LoVo (cell line): Measurements from ENCODE around the gene PRKN.

Source experiments
- DNase-seq: peaks from one replicate; pipeline ENCODE4 v3.0.0-alpha.2; 2016; ENCODE audit warnings: low spot score

PRKN gene

DNA sequence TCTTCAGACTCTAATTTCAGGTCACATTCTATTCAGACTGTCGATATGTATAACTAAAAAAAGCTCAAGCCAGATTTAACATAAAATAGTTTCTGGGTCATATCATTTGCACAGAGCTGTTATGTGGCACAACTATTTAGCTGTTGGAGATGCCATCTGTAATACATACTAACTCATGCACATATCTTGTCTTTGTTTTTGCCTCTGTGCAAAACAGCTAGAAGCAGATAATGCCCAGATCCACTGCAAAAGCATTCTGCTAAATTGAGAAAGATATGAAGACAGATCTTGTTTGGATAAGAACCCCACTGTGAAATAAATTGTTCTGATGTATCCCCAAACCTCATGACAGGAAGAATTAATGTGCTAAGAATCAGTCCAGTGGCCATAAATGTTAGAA lies 930.9 kb downstream of the PRKN start:
- no peak for DNase-seq

DNA sequence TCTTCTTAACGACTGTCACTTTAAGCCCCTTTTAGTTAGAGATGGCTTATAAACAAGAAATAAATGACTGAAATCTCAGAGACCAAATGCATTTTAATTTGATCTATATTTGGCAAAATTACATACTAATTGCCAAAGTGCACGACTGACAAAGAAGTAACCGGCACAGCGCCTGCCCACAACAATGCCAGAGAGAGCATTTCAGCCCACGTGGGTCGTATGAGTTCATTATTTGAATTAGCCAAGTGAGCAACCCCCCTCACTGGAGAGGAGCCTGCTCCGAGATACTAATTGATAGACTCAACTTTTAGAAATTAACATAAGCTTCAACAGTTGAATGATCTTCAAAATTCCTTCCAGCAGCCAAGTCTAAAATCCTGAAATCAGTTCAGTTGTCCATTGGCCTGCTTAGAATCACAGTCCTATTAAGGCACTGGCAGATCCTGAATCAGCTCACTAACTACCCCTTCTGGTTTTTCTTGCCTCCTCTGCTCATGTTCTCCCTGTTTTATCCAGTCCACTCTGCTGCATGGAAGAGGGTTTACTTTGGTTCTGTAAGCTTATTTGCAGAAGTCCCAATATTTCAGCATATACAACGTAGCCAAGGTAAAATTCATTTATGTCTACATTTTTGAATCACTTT lies 934.6 kb downstream of the PRKN start:
- no peak for DNase-seq

DNA sequence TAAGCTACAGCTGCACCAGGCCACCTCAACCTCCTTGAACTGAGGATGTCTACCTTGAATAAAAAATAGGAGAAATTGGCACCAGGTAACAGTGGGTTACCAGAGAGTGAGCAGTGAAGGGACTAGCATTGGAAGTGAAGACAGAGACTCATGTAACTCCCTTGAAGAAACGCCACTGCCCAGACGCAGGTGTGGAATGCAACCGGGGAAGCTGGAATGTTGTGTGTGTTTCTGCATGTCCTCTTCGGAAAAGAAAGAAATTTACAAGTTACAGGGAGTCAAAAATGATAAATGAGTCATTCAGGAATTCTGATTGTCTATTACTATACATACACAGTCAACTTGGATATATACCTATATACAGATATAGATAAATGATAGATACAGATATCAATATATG lies 939.0 kb downstream of the PRKN start:
- DNase-seq: no peak

DNA sequence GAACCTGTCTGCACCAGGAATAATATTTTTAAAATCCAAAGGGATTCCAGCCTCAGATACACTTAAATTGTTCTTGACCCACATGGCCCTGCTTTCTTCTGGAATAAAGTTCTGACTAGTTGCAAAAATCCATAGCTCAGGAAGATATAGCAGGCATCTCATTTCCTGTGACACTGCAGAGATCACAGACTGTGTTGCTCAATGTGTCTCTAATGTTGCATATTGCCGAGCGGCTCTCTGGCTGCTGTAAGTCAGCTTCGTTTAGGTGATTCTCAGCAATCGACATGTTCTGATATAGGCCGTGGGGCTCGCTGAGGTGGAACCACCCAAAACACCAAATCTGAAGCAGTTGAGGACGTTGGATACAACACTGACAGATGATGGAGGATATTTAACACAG lies 955.4 kb downstream of the PRKN start:
- DNase-seq: no peak

DNA sequence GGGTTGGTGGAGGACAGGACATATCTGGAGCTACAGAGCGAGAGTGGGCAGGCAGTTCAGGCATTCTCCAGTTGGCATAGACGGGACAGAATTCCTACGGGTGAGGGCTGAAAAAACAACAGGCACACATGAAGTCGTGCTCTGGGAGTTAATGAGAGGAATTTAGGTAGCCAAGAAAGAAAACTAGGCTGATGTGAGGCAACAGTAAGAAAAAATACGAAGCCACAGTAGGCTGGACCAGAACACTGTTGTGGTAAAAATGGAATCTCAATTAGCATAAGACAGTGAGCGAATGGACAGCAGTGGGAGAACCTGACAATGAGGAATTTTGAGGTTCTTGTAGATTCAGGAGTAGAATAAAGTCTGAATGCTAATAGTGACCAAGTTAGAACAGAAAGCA lies 965.6 kb downstream of the PRKN start:
- no peak for DNase-seq

DNA sequence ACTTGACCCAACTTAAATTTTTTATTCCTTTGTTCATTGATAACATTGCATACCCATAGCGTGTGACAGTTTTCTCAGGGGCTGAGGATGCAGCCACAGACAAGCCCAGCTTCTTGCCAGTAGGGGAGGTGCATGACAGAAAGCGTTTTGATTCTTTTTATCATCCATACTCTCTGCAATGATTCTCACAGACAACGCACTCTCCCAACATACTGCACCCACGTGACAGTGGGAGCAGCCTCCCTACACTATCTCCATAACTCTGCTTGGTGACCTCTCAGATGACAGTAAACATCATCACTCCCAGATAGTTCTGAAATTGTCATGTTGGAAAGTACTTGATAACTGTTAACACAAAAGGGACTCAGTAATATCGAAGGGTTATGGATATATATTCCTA lies 972.5 kb downstream of the PRKN start:
- no peak for DNase-seq

DNA sequence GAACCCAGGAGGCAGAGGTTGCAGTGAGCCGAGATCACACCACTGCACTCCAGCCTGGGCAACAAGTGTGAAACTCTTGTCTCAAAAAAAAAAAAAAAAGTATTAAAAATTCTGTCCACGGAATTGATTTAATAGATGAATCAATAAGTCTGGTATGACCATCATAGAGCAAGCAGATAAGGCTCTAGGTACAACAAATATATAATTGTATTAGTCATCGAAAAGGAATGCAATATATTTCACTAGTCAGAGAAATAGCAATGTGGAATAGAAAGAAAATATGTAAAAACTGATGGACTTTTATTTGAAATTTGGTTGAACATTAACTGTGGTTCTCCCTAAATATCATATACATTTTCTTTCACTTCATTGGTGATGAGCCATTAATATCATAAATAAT lies 976.9 kb downstream of the PRKN start:
- no peak for DNase-seq

DNA sequence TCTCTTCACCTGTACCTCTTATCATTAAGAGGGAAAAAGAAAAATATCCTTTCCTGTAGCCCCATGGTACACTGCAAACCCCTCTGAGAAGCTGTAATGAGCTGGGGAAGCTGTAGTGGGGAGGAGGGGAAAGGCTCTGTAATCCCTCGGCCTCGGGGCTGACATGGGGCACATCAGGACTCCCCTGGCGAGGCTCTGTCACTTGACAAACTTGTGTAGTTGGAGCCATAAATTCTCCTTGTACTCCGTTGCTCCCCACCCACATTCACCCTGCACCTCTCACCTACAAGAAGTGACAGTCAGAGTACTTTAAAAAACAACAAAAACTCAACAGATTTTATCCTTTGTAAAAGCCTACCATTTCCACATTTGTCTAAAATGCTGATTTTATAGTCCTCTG lies 978.0 kb downstream of the PRKN start:
- no peak for DNase-seq

DNA sequence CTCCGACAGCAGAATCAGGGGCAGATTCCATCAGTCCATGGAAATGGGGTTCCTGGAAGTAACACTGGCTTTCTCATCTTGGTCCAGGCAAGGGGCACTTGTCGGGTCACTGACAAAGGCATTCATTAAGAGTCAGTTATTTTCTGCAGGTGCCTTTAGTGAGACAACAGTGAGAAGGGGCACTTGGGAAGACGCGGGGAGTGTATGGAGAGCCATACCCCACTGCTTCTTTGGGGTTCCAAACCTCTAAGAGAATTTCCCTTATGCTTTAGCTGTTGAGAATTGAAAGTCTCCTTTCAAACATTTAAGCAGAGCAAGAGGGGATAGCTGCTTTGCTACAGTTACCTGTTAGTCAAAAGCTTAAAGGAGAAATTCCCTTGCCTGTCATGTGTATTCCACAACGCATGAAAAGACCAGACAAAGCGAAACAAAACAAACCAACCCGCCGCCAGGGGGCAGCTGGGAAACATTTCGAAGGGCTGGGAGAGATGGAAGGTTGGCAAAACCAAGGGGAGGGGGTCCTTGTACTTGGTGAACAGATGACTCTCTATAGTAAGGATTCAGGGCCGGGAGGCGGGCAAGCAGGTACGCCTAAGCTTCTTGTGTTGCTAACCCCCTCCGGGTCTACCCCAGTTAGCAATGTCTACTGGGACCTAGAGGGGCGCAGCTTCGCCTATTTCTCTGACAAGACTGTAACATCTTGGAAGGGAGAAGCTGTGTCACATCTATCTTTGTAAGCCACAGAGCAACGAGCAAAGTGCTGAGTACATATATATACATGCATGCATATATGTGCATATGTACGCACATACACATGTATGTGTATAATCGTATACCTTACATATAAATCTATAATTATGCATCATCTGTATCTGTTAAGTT lies 978.8 kb downstream of the PRKN start:
- no peak for DNase-seq

DNA sequence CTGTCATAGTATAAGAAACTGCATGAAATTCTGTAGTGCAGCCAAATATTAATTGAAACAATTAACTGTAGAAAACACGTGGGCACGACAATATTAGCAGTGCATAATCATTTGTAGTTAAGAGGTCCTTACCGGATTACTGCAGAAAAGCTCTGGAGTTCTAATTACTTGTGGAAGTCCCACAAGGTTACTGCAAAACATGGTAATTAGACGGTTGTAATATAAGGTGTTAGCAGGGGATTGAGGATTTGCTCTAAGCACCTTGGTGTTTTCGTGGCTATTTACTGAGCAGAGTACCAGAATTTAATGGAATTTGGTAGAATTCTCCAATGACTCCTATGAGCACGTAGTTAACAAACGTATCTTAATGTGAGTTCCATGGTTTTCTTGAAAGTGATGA lies 980.1 kb downstream of the PRKN start:
- no peak for DNase-seq

DNA sequence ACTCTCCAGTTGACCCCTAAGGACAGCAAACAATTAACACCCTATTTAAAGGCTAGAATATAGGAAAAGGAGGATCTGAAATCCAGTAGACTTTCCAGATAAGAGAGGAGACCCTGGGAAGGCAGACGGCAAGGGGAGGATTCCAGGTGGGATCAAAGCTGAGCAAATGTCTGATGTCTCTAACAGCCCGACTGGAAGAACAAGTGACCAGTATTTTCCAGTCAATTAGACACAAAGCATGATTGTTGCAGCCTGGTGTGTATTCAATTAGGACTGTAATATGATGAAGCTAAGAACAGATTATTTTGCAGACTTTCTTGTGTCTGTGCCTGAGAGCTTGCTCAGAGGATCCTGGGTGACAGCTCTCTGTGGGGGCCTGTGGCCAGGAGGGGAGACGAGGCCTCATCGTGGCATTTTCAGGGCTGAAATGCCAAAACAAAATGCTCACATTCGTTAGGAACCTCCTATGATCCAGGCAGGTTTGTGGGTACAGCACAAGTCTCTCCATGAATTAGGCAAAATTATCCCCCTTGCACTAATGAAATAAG lies 981.9 kb downstream of the PRKN start:
- no peak for DNase-seq

DNA sequence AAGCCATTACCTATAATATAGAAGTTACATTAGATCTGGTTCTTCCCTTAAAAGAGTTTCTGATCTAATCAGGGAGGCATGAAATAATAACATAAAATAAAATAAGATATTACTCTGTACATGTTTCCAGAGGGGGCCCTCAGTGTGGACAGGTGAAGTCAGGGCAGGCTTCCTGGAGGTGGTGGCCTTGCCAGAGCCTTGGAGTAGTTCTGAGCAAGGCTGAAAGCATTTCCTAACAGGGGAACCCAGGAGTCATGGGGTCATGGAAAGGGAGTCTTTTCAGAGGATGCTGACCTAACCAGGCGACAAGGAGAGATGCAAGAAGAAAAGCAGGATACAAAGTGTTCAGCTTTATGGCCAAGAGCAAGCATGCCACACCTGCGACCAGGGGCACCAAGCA lies 982.4 kb downstream of the PRKN start:
- DNase-seq: no peak

DNA sequence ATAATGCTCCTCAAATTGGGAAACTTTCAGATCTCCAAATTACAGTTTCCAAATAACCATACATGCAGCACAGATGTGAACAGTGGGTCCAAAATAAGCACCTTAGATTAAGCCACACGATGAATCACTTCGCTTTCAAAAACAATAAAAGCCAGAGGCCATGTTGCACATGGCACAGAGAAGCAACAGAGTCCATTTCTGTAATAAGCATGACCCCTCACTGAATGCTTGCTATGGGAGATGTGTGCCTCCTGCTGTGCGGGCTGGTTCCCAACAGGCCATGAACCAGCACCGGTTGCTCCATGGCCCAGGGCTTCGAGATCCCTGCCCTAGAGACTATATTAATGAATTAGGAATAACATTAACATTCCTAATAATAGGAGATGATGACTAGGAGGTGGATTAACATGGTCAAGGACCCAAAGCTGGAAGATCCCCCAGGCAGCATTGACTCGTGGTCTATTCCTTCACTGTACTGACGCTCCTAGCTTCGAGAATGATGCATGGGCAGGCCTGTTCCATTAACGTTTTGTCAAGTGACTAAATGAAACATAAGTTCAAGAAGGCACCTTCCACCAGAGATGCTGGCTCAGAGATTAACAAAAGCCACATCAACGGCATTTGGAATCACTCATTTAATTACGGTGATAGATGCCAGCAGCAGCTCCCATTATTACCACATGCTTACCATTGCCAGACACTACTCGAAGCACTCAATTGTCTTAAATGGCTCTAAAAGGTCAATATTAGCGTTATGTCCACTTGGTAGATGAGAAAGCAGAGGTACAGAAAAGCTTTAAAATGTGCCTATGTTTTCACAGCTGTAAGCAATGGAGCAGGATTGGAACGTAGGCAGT lies 983.1 kb downstream of the PRKN start:
- no peak for DNase-seq

DNA sequence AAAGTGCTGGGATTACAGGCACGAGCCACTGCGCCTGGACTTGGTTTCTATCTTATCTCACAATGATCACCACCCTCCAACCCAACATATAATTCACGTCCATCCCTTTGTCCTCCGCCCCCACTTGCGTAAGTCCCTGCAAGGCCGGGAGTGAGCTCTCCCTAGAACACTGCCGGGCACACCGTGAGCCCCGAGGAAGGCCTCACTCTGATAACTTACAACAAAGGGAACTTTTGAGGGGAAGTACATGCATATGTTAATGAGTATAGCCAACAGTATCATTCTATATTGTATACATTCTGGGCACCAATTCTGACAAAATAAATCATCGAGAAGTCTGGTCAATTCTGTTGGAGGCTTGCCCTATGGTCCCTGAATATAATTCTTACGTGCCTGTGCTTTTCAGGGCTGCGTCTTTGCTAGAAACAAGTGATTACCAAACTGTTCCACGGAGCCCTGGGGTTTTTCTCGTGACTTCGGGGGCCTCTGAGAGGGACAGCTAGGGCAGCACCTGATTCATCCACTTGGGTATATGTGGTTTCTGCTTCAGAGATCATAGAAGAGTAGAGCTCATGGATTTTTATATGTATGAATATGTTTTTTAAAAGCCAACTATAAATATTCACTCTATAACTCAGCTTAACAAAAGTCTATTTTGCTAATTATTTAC lies 983.9 kb downstream of the PRKN start:
- DNase-seq: no peak

DNA sequence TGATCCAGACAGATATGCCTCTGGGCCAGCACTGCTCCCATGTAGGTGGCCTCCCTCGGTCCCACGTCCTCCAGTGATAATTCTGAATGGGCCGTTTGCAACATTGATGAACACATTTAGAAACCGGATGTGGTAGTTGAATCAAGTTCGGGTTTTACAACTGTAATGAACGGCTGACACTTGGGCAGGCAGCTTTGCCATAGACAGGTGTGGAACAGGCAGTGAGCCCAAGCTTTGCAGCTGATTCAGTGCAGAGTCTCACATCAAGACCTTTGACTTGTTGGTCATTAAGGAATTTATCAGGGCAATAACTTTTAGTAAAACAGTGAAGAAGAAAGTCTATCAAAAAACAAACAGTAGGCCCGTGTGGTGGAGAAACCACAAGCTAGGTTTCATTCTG lies 987.1 kb downstream of the PRKN start:
- DNase-seq: no peak

DNA sequence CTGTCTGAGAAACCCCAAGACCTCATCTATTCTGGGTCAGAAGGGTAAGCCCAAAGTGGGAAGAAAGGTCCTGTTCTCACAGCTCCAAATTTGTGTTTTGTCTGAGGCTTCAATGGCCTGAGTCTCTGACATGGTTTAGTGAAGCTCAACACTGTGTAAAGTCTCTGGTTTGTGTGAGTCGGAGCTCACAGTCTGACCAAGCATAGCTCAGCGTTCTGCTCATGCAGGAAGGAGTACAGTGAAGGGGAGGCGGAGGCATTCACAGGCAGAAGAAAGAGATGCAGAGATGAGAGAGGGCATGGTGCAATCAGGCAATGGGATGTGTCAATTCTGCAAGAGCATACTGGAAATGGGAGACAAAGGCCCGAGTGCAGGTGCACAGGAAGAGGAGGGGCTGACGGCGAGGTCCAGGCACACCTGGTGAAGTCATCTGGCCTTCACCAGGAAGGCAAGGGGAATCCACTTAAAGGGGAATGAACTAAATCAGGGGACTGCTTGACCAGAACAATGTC lies 990.7 kb downstream of the PRKN start:
- no peak for DNase-seq

DNA sequence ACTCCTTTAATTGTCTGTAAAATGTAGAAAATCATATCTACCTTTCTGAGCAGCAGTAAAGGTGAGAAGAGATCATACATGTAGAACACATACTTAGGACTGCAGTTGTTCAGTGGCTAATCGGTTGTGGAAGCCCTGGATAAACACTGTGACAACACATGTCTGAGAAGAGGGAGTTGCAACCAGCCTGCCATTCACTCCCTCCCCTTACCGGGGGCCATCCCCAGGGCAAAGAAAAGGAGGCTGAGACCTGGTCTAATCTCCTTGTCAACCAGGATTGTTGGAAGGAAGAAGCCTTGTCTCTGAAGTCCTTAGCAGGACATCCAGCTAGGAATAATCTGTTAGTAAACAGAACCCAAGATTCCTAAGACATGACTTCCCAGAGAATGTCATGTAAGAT lies 991.2 kb downstream of the PRKN start:
- no peak for DNase-seq

DNA sequence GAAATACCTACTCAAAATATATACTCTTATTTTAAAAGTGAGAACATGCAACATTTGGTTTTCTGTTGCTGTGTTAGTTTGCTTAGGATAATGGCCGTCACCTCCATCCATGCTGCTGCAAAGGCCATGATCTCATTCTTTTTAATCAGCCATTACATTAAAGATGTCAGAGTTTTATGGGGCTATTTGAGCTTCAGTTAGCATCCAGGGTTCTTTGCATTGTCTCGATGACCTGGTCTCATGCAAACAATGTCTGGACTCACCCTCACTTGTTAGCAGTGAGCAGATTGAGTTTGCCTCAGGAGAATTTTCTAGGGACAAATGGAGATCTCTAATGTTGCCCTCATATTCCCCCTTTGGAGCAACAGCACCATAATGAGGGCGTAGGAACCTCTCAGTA lies 995.0 kb downstream of the PRKN start:
- no peak for DNase-seq

DNA sequence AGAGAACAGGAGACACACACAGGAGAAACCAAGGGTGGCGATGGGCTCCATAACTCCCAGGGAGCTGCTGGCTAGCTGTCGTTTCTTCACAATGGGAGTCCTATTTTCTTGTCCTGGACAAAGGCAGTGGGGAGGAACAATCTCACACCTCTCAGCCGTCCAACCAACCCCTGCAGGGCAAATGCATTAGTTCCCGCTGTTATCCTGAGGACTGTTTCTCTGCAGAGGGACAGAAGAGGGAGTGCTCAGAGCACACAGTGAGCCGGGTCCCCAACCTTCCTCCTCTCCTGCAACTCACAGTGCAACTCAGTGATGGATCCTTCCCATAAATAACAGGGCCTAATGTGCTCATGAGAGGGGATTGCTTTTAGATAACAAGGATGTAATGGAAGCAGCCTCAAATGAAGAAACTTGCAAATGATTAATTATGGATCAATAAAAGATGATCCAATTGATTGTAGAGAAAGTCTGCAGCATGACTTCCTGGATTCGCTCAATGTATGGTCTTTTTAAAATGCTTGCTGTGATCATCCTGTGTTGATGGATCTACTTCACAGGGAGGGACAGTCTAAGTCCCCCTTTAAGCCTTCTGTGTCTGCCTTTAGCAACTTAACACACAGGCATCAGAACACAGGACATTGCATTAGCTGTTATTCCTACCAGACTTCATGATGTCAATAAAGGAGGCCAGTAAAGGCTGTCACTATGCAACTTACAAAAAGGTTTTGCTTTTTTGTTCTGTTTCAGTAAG lies 1000.3 kb downstream of the PRKN start:
- no peak for DNase-seq

DNA sequence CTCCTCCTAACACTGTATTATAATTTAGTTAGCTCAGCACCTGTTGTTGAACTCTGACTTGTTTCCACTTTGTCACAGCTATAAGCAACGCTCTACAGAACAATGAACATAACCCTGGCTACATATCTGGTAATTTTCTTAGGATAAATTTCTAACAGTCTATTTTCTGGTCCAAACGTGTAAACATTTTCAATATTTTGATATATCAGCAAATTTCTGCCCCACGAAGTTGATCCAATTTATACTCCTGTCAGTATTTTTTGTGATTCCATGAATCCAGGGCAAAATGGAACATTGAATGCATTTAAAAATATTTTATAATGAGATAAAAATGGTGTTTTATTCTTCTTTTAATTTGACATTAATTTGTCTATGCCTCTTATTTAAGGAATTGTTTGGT lies 1005.2 kb downstream of the PRKN start:
- no peak for DNase-seq

DNA sequence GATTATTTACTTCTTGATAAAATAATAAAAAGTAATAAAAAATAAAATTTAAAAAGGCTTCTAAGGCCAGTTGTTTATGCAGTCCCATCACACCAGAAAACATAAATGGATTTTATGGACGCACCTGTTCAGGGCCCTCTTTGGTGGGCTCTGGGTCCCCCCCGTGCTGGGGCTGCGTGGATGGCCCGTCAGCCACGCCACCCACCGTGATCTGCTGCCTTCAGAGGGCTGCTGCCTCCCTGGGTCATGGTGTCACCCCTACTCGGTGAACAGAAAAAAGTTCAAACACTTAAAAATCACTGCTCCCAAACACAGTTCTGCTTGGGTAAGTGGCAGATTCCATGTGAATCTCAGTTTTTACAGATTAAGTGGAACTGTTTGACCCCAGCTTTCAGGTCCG lies 1006.1 kb downstream of the PRKN start:
- DNase-seq: no peak
